Non-pigmented ciliary epithelial cell (primary cell): ENCODE results near the gene PCDHGB6.
"Not testable (repeated sequence)": the region's sequence is repeated elsewhere in the genome, so short reads cannot be mapped to it uniquely, and the experiment has no call there.

Experiments
- DNase-seq: peaks from one replicate; pipeline ENCODE4 v3.0.0-alpha.2; 2010; ENCODE audit warnings: low read depth

The PCDHGB6 gene

GRCh38 chr5:141388661-141389060 is 19.2 kb upstream of the PCDHGB6 start:
- DNase-seq = no peak

- DNase-seq = no peak
These were observed 18.4 kb upstream of the PCDHGB6 start for GRCh38 chr5:141389153-141390042.

GRCh38 chr5:141392429-141393198 is 15.2 kb upstream of the PCDHGB6 start, which contains the start of gene PCDHGA8:
TSS of gene PCDHGA8 (plus strand) at chr5:141392633. CDS start at chr5:141392814, 181 bp downstream.
- no peak for DNase-seq

GRCh38 chr5:141393267-141393666 is 14.6 kb upstream of the PCDHGB6 start:
- DNase-seq = no peak

GRCh38 chr5:141394401-141395187 is 13.2 kb upstream of the PCDHGB6 start:
- not testable (repeated sequence) for DNase-seq

- not testable (repeated sequence) for DNase-seq
These were observed 9.9 kb upstream of the PCDHGB6 start, which contains the start of gene PCDHGB5 for GRCh38 chr5:141397756-141398551. TSS of gene PCDHGB5 (plus strand) at chr5:141397947. CDS start at chr5:141398128, 181 bp downstream.

- no peak for DNase-seq
These were observed 9.2 kb upstream of the PCDHGB6 start for GRCh38 chr5:141398608-141399007.

- no peak for DNase-seq
These were observed 8.1 kb upstream of the PCDHGB6 start for GRCh38 chr5:141399555-141400258.

- no peak for DNase-seq
These were observed 5.1 kb upstream of the PCDHGB6 start, which contains the start of gene PCDHGA9 for GRCh38 chr5:141402553-141403243. TSS of gene PCDHGA9 (plus strand) at chr5:141402778. CDS start at chr5:141402953, 175 bp downstream.

- no peak for DNase-seq
These were observed 4.4 kb upstream of the PCDHGB6 start for GRCh38 chr5:141403387-141403786.

- no peak for DNase-seq
These were observed 1.9 kb downstream of the PCDHGB6 start for GRCh38 chr5:141409598-141410306.

GRCh38 chr5:141411575-141411974 is 3.8 kb downstream of the PCDHGB6 start:
- no peak for DNase-seq

- no peak for DNase-seq
These were observed 5.2 kb downstream of the PCDHGB6 start, which contains the start of gene PCDHGA10 for GRCh38 chr5:141412854-141413539. TSS of gene PCDHGA10 (plus strand) at chr5:141412987. CDS start at chr5:141413176, 189 bp downstream.

GRCh38 chr5:141413540-141414069 is 5.8 kb downstream of the PCDHGB6 start:
- DNase-seq = no peak

- not testable (repeated sequence) for DNase-seq
These were observed 6.9 kb downstream of the PCDHGB6 start for GRCh38 chr5:141414548-141415274.

- not testable (repeated sequence) for DNase-seq
These were observed 7.4 kb downstream of the PCDHGB6 start for GRCh38 chr5:141415275-141415618.

GRCh38 chr5:141417494-141418172 is 9.8 kb downstream of the PCDHGB6 start, which contains the start of gene PCDHGB7:
TSS of gene PCDHGB7 (plus strand) at chr5:141417677. CDS start at chr5:141417860, 183 bp downstream.
- not testable (repeated sequence) for DNase-seq
